ENCODE measurements around the gene IPO8. TPM values are rescaled to one million over a fixed set of nuclear protein-coding genes. Genes with fewer than 3 reads are reported as not detected.

Gene IPO8
- total and polyA plus RNA-seq, 2 of the 8 experiments (the other 6 are each of a cell fraction or from before 2014, with no cell fraction given): 7.2 to 59.8 TPM

GRCh38 chr12:30678221-30678620 lies 17.4 kb downstream of the IPO8 start (continued):
- no peak for TF ChIP-seq SAP30 (IDR thresholded peaks at IDR 0.05; ENCODE audit: insufficient read depth, insufficient replicate concordance, low read length)
